HUDEP-2 (cell line): ENCODE measurements around the gene SMAD9.
A peak's percentile ranks its signal among the peaks of the same experiment; 100 is the strongest.

Source experiments
- DNase-seq, 76 experiments: peaks; one replicate each; lab custom pipeline; 2025; ENCODE audit not compliant: unreplicated experiment in 76 of 76; lab: John Stamatoyannopoulos, UW

SMAD9 gene

GRCh38 chr13:36919833-36920615, at the start of gene SMAD9:
Gene SMAD9 (minus strand): TSS chr13:36920238. CDS start chr13:36879689, 40,549 bp downstream.
- DNase-seq: peak in 52 of 76 experiments; percentile 1 to 68 (median 30)

- DNase-seq: no peak
These were observed 46.4 kb upstream of the SMAD9 start for GRCh38 chr13:36966404-36966803.

- DNase-seq: no peak
These were observed 45.7 kb upstream of the SMAD9 start for GRCh38 chr13:36965767-36966166.

- DNase-seq: no peak
These were observed 39.5 kb upstream of the SMAD9 start for GRCh38 chr13:36959456-36960116.

GRCh38 chr13:36954542-36954941, 34.5 kb upstream of the SMAD9 start:
- DNase-seq: no peak

- DNase-seq: no peak
These were observed 30.9 kb upstream of the SMAD9 start for GRCh38 chr13:36950920-36951319.

GRCh38 chr13:36950330-36950729, 30.3 kb upstream of the SMAD9 start:
- no peak for DNase-seq

GRCh38 chr13:36945078-36945477, 25.0 kb upstream of the SMAD9 start:
- DNase-seq: no peak

GRCh38 chr13:36925603-36926002, 5.6 kb upstream of the SMAD9 start:
- DNase-seq: no peak

- no peak for DNase-seq
These were observed 4.0 kb upstream of the SMAD9 start for GRCh38 chr13:36924001-36924400.

- no peak for DNase-seq
These were observed 1.7 kb upstream of the SMAD9 start for GRCh38 chr13:36921631-36922301.

GRCh38 chr13:36920616-36921185, 663 bp upstream of the SMAD9 start:
- peak in 1 of 76 experiments; percentile 2 for DNase-seq

GRCh38 chr13:36919171-36919832, 736 bp downstream of the SMAD9 start:
- no peak for DNase-seq

- DNase-seq: peak in 1 of 76 experiments; percentile 3
These were observed 1.5 kb downstream of the SMAD9 start for GRCh38 chr13:36918246-36919131.

GRCh38 chr13:36917311-36917710, 2.7 kb downstream of the SMAD9 start:
- no peak for DNase-seq

GRCh38 chr13:36915896-36916640, 4.0 kb downstream of the SMAD9 start:
- DNase-seq: no peak

- no peak for DNase-seq
These were observed 4.9 kb downstream of the SMAD9 start for GRCh38 chr13:36915106-36915505.

- no peak for DNase-seq
These were observed 5.4 kb downstream of the SMAD9 start for GRCh38 chr13:36914648-36915047.

GRCh38 chr13:36913463-36913862, 6.6 kb downstream of the SMAD9 start:
- no peak for DNase-seq
